Omental fat pad (tissue), 4 donors: ENCODE measurements around the gene LONRF3. TPM values are rescaled to one million over a fixed set of nuclear protein-coding genes. Genes with fewer than 3 reads are reported as not detected.
A peak's percentile ranks its signal among the peaks of the same experiment; 100 is the strongest.

ENCODE experiments used
- ATAC-seq: fragments of 150-250 bp; one replicate; pipeline ENCODE4 v1.9.1; 2016; ENCODE audit warnings: mild to moderate bottlenecking, moderate library complexity; ENCODE audit not compliant: low FRiP score
- DNase-seq: peaks from one replicate; pipeline ENCODE4 v3.0.0-alpha.2; 2019; ENCODE audit warnings: low spot score
- total RNA-seq, 4 donors: library from RNA; depleted of rRNA; stranded (reverse); fragments of >200 nt; gene quantifications; one replicate each; pipeline ENCODE4 v1.1.0, GENCODE V29; 2016
- TF ChIP-seq, protein P1 (sequence below), 3 donors: fragments of 450-650 bp; IDR thresholded peaks; one replicate each; pipeline ENCODE4 v1.5.1; 2016 to 2017; ENCODE audit warnings: antibody characterized with exemption in 3 of 3, mild to moderate bottlenecking in 3 of 3, moderate library complexity in 2 of 3

The LONRF3 gene
- total RNA-seq, 4 donors from 2014 or later = 15.1 to 54.4 (median 27.3) TPM

DNA sequence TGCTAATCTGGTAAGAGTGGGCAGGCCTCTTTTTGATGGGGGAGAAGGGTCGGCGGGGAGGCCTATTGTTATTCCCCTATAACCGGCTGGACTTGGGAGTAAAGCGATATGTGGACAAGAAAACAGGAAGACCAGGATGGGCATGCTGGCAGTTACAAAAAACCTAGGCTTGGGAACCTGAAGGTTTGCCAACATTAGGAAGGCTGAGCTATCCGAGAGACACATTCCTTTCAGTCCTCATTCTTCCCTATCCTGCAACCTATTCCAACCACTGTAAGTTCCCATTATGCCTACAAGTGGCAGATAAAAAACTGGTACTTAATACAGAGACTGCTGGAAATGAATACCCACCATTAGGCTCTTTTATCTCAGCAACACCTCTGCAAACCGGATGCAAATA is 66.0 kb downstream of the LONRF3 start:
- ATAC-seq = no peak
- TF ChIP-seq, protein P1, sequence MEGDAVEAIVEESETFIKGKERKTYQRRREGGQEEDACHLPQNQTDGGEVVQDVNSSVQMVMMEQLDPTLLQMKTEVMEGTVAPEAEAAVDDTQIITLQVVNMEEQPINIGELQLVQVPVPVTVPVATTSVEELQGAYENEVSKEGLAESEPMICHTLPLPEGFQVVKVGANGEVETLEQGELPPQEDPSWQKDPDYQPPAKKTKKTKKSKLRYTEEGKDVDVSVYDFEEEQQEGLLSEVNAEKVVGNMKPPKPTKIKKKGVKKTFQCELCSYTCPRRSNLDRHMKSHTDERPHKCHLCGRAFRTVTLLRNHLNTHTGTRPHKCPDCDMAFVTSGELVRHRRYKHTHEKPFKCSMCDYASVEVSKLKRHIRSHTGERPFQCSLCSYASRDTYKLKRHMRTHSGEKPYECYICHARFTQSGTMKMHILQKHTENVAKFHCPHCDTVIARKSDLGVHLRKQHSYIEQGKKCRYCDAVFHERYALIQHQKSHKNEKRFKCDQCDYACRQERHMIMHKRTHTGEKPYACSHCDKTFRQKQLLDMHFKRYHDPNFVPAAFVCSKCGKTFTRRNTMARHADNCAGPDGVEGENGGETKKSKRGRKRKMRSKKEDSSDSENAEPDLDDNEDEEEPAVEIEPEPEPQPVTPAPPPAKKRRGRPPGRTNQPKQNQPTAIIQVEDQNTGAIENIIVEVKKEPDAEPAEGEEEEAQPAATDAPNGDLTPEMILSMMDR (IDR thresholded peaks at IDR 0.05) = no peak

DNA sequence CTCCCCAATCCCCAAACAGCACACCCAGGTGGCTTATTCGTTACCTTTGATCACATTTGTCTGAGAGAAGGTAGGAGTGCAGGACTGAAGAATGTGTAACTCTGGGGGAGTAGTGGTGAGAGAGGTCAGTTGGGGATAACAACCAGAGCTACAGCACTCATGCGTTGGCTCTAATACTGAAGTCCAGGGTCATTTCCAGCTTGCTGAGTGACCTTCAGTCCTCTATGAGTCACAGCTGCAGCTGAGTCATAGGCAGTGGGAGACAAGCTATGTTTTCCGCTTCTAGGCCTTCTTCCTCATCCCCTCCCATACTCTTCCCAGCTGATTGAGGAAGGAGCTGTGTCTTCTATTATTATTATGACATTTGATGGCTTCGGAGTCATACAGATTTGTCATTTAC is 66.8 kb downstream of the LONRF3 start:
- ATAC-seq (peak; percentile 93), DNase-seq (peak; percentile 56)
- TF ChIP-seq, protein P1 (IDR thresholded peaks at IDR 0.05) = no peak

More for the DNA sequence above, 66.0 kb downstream of the LONRF3 start:
- no peak for DNase-seq

DNA sequence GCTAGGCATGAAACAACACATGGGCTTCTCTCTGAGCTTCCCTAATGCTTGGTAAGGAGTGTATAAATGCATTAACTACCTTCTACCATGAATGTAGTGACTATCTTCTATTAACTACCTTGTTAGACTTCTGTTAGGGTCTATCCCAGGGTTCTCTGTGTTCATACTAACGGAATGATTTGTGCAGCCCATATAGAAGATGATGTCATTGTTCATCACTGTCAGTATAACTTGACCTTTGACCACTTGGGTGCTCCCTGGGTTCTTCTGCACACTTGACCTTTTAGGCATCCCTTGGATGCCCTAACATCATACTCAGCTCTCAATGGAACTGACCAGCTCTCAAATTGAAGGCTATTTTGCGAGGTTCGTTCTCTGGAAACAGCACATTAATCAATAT is 67.6 kb downstream of the LONRF3 start:
- DNase-seq = no peak
- ATAC-seq = no peak
- TF ChIP-seq, protein P1 (IDR thresholded peaks at IDR 0.05) = no peak

DNA sequence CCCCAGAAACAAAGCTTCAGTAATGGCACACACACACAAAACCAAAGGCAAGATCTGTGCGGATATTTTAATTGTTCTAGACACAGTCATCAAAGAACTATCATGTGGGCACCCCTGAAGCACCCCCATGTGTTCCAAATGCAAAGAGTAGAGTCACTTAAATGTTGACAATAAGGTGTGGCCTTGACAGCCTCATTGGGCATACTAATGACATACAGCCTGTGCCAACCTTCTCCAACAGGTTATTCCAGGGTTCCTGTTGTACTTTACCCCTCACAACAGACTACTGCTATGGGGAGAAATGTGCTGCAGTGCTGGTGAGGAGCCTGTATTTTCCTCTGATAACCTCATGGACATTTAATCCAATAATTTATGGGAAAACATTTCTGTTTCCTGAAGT is 68.6 kb downstream of the LONRF3 start:
- TF ChIP-seq, protein P1 (IDR thresholded peaks at IDR 0.05) = no peak
- ATAC-seq (no peak), DNase-seq (no peak)

DNA sequence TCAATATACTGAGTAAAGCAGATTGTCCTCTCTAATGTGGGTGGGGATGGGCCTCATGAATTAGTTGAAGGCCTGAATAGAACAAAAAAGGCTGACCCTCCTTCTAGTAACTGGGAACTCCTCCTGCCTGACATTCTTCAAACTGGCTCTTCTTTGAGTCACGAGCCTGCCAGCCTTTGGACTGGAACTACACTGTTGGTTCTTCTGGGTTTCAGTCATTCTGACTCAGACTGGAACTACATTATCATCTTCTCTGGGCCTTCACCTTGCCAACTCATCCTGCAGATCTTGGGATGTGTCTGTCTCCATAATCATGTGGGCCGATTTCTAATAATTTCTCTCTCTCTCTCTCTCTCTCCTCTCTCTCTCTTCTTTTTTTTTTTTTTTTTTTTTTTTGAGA is 71.5 kb downstream of the LONRF3 start:
- TF ChIP-seq, protein P1 (IDR thresholded peaks at IDR 0.05) = no peak
- ATAC-seq (no peak), DNase-seq (no peak)

DNA sequence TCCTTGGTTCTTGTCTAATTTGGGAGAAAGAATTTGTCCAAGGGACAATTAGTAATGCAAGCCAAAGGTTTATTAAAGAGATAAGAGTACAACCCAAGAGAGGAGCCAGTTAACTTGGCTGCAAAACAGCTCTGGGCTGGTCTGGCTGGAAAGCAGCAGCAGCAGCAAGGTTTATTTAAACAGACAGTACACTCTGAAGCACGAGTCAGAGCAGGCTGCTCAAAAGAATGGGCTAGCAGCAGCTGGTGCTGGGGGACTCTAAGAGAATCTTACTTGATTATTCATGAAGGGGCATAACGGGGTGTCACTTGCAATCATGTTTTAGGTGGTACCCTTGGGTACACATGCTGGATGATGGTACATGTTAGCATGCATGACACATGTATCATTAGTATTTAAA is 81.3 kb downstream of the LONRF3 start:
- TF ChIP-seq, protein P1 (IDR thresholded peaks at IDR 0.05) = no peak
- no peak for DNase-seq
- no peak for ATAC-seq

DNA sequence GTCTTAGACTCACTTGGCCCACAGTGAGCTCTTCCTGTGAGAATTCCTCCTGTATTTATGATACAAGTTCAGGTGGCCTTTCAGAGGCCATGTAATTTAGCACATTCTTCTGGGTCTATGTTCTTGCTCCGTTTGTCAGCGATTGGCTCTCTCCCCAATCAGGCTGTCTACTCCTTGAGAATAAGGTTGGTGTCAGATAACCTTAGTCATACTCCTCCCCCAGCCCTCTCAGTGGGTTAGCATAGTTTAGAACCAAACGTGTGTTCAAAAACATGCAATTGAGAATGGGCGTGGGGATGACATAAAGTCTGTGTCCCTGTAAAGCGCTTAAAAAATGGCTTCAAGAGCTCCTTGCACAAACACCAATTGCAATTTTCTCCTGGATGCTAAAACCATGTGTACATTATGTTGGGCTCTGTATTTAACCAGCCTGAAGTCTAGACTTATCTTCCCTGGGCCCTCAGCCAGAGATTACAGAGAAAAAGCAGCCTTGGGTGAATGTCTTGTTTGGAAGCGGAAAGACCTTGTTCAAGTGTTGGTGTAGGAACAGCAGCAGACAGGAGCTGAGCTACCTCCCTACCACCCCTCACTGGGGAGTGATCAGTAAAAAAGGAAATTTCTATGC is 88.4 kb downstream of the LONRF3 start:
- TF ChIP-seq, protein P1 (IDR thresholded peaks at IDR 0.05) = no peak
- ATAC-seq = peak; percentile 56
- DNase-seq = no peak
